ENCODE results near the gene SEC22A. TPM values are rescaled to one million over a fixed set of nuclear protein-coding genes. Genes with fewer than 3 reads are reported as not detected.

SEC22A gene
- total and polyA plus RNA-seq, 10 of the 15 experiments (the other 5 are each of a cell fraction or from before 2014, with no cell fraction given) = 19.3 to 70.3 (median 36.7) TPM

- Histone ChIP-seq H3K9ac (ENCODE audit: control insufficient read depth, insufficient read depth, low read length) (no peak overlapping the region), H3K9me3 (replicated peaks; ENCODE audit: control insufficient read depth, insufficient read depth, low read length) (no peaks in the 10 kb centered on the region), H4K20me1 (ENCODE audit: control insufficient read depth, insufficient read depth) (no peaks in the 10 kb centered on the region), H3K27ac (ENCODE audit: control insufficient read depth, insufficient read depth) (no peak overlapping the region), H3K27me3 (replicated peaks in 1 of 2; ENCODE audit: control insufficient read depth in 2 of 2, insufficient read depth in 2 of 2, low read length in 1 of 2) (no peaks in the 10 kb centered on the region; a peak in 1 of 4 replicates), H2AFZ (ENCODE audit: control insufficient read depth, low read depth, low read length) (no peak overlapping the region), H3K4me3 (no peak overlapping the region), H3K36me3 (ENCODE audit: control insufficient read depth in 2 of 2, insufficient read depth in 2 of 2, low read length in 1 of 2) (no peaks in the 10 kb centered on the region), H3K79me2 (ENCODE audit: control insufficient read depth, insufficient read depth, low read length) (no peaks in the 10 kb centered on the region), H3K4me2 (ENCODE audit: control insufficient read depth, insufficient read depth) (no peak overlapping the region), H3K4me1 (ENCODE audit: control insufficient read depth, insufficient read depth, low read length) (no peaks in the 10 kb centered on the region)
- no peak for DNase-seq (ENCODE audit: low read depth, low spot score)
- ChIA-PET POLR2A (no interaction called here), SMC1A (ENCODE audit: uncharacterized antibody, unreplicated experiment) (no interaction called here), CTCF (no interaction called here), RAD21 (ENCODE audit: unreplicated experiment) (interaction anchor here (0.6 kb wide), 1 partner anchor 17 kb away, joined by 3 read pairs; no protein-coding TSS in a partner anchor)
- FAIRE-seq = no peak
- no peak for TF ChIP-seq ZNF24 (IDR thresholded peaks at IDR 0.05)
- no peak for TF ChIP-seq FOS (IDR thresholded peaks at IDR 0.05; ENCODE audit: borderline replicate concordance, extremely low read depth, insufficient read length)
- TF ChIP-seq, protein P1, sequence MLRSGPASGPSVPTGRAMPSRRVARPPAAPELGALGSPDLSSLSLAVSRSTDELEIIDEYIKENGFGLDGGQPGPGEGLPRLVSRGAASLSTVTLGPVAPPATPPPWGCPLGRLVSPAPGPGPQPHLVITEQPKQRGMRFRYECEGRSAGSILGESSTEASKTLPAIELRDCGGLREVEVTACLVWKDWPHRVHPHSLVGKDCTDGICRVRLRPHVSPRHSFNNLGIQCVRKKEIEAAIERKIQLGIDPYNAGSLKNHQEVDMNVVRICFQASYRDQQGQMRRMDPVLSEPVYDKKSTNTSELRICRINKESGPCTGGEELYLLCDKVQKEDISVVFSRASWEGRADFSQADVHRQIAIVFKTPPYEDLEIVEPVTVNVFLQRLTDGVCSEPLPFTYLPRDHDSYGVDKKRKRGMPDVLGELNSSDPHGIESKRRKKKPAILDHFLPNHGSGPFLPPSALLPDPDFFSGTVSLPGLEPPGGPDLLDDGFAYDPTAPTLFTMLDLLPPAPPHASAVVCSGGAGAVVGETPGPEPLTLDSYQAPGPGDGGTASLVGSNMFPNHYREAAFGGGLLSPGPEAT (IDR thresholded peaks at IDR 0.05; ENCODE audit: low read depth) = no peak
- no peak for TF ChIP-seq BCL11A (IDR thresholded peaks at IDR 0.05; ENCODE audit: low read depth, low read length)
- no peak for TF ChIP-seq GABPA (IDR thresholded peaks at IDR 0.05; ENCODE audit: low read depth)
- no peak for TF ChIP-seq BRCA1 (IDR thresholded peaks at IDR 0.05; ENCODE audit: low read depth, low read length)
- no peak for TF ChIP-seq STAT1 (conservative IDR thresholded peaks at IDR 0.05)
- TF ChIP-seq, protein P2, sequence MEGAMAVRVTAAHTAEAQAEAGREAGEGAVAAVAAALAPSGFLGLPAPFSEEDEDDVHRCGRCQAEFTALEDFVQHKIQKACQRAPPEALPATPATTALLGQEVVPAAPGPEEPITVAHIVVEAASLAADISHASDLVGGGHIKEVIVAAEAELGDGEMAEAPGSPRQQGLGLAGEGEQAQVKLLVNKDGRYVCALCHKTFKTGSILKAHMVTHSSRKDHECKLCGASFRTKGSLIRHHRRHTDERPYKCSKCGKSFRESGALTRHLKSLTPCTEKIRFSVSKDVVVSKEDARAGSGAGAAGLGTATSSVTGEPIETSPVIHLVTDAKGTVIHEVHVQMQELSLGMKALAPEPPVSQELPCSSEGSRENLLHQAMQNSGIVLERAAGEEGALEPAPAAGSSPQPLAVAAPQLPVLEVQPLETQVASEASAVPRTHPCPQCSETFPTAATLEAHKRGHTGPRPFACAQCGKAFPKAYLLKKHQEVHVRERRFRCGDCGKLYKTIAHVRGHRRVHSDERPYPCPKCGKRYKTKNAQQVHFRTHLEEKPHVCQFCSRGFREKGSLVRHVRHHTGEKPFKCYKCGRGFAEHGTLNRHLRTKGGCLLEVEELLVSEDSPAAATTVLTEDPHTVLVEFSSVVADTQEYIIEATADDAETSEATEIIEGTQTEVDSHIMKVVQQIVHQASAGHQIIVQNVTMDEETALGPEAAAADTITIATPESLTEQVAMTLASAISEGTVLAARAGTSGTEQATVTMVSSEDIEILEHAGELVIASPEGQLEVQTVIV (IDR thresholded peaks at IDR 0.05; ENCODE audit: borderline replicate concordance, partially characterized antibody) = no peak
- no peak for TF ChIP-seq ESRRA (IDR thresholded peaks at IDR 0.05; ENCODE audit: low read length)
- TF ChIP-seq, protein P3, sequence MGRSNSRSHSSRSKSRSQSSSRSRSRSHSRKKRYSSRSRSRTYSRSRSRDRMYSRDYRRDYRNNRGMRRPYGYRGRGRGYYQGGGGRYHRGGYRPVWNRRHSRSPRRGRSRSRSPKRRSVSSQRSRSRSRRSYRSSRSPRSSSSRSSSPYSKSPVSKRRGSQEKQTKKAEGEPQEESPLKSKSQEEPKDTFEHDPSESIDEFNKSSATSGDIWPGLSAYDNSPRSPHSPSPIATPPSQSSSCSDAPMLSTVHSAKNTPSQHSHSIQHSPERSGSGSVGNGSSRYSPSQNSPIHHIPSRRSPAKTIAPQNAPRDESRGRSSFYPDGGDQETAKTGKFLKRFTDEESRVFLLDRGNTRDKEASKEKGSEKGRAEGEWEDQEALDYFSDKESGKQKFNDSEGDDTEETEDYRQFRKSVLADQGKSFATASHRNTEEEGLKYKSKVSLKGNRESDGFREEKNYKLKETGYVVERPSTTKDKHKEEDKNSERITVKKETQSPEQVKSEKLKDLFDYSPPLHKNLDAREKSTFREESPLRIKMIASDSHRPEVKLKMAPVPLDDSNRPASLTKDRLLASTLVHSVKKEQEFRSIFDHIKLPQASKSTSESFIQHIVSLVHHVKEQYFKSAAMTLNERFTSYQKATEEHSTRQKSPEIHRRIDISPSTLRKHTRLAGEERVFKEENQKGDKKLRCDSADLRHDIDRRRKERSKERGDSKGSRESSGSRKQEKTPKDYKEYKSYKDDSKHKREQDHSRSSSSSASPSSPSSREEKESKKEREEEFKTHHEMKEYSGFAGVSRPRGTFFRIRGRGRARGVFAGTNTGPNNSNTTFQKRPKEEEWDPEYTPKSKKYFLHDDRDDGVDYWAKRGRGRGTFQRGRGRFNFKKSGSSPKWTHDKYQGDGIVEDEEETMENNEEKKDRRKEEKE (IDR thresholded peaks at IDR 0.05) = no peak
- no peak for TF ChIP-seq SMAD1 (IDR thresholded peaks at IDR 0.05; ENCODE audit: low read depth, partially characterized antibody)
- no peak for TF ChIP-seq RELA (IDR thresholded peaks at IDR 0.05; ENCODE audit: borderline replicate concordance, partially characterized antibody)
- no peak for TF ChIP-seq ATF3 (IDR thresholded peaks at IDR 0.05; ENCODE audit: borderline replicate concordance, extremely low read depth, low read depth, low read length)
- TF ChIP-seq DPF2 (IDR thresholded peaks at IDR 0.05) = no peak
- no TSS peak for BruUV-seq (replicated peaks)
- 24% methylated on average over 7 of the region's 14 CpGs for WGBS (ENCODE audit: insufficient coverage, insufficient replicate concordance, low lambda C conversion rate, missing lambda C conversion rate)
- intact Hi-C loops (cut with micrococcal nuclease; ENCODE audit: unreplicated experiment) = no loop called here
- in situ Hi-C loops (cut with MboI) = no loop called here
- ATAC-seq = no peak
Measured at GRCh38 chr3:123302961-123303360, 101.2 kb downstream of the SEC22A start.

Data from GM12878 (cell line).